ENCODE measurements around the gene PTPRO.

The PTPRO gene

DNA sequence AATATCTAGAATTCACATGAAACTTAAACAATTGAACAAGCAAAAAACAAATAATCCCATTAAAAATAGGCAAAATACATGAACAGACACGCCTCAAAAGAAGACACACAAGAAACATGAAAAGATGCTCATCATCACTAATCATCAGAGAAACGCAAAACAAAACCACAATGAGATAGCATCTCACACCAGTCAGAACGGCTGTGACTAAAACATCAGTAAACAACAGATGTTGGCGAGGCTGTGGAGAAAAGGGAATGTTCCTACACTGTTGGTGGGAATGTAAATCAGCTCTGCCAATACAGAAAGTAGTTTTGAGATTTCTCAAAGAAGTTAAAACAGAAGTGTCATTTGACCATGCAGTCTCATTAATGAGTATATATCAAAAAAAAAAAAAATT is 121.3 kb downstream of the PTPRO start:
- DNase-seq (ENCODE audit: low read depth in 2 of 2, low spot score in 1 of 2), result no peak

DNA sequence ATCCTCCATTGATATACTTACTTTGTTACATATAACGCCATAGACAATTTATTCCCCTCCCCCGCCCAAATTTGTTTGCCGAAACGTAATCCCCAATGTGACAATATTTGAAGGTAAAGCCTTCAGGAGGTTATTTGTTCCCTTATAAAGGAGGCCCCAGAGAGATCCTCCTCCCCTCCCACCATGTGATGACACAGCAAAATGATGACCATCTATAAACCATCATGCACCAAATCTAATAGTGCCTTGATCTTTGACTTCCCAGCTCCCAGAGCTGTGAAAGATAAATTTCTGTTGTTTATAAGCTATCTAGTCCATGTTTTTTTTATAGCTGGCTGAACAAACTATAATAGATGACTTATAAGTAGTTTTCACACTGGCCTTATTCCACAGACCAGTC is 122.2 kb downstream of the PTPRO start:
- no peak for DNase-seq (ENCODE audit: low read depth in 2 of 2, low spot score in 1 of 2)

DNA sequence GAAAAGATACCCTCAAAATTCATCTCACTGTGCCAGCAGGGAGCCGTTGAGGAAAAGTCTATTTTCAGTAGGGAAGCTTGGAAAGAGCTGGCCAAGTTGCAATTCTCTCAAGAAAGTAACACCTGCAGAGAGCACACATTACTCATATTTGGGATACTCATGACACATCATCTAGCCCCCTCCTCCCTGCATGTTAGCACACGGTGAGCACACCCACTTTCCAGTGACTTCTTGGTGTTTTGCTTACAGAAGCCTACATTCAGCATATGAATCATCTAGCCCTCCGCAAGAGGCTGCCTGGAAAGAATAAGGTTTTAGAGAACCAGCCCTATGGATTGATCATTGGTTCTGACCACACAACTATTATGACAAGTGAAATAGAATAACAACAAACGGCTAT is 124.5 kb downstream of the PTPRO start:
- DNase-seq (ENCODE audit: low read depth in 2 of 2, low spot score in 1 of 2), result no peak

DNA sequence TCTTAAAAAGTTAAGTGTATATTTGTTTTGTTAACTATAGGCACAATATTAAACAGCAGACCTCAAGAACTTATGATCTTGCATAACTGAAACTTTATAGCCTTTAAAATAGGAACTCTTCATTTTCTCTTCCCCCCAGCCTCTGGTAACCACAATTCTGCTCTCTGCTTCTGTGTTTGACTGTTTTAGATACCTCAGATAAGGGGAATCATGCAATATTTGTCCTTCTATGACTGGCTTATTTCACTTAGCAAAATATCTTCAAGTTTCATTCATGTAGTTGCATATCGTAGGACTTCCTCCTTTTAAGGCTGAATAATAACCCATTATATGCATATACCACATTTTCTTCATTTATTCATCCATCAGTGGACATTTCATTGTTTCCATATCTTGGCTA is 131.3 kb downstream of the PTPRO start:
- DNase-seq (ENCODE audit: low read depth in 2 of 2, low spot score in 1 of 2), result no peak

DNA sequence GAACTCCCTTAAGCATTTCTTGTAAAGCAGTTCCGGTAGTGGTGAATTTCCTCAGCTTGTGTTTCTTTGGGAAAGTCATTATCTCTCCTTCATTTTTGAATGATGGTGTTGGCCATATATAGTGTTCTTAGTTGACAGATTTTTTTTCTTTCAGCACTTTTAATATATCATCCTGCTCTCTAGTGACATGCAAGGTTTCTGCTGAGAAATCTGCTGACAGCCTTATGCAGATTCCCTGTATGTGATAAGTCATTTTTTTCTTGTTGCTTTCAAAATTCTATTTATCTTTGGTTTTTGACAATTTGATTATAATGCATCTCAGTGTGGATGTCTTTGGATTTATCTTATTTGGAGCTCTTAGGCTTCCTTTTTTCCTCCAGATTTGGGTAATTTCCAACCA is 135.7 kb downstream of the PTPRO start:
- no peak for DNase-seq (ENCODE audit: low read depth in 2 of 2, low spot score in 1 of 2)

DNA sequence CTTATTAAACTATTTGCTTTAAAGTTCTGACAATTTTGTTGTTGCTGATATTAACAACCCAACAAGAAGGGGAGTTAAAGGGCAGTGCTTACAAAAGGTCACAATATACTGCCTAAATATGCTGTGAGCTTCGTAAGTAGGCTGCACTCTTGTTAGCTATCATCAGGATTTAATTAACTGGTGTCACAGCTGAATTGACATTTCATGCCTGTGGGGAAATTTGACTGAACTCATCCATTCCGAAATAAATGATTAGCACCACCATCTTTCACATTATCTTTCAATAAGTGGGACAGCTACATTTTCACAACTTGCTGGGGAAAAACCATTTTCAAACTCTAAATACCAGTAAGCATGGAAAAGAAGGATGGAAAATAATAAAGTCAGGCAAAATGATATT is 146.6 kb downstream of the PTPRO start:
- DNase-seq (ENCODE audit: low read depth in 2 of 2, low spot score in 1 of 2), result no peak

DNA sequence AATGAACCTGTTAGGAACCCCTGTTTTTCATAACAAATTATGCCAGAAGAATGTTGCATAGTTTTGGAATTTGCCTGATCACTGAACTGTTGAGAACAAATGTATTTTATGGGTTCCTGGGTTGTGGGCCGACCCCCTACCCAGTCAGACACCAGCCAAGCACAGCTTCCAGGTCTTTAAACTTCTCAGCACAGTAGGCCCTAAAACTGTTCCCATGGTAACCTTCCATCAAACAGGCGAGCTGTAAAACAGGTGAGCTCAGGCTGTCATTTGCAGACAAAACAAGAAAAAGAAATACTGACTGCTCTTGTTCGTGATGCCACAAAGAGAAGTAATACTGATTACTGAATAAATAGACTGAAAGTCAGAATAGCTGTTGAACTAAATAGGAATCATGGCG is 147.0 kb downstream of the PTPRO start:
- no peak for DNase-seq (ENCODE audit: low read depth in 2 of 2, low spot score in 1 of 2)

DNA sequence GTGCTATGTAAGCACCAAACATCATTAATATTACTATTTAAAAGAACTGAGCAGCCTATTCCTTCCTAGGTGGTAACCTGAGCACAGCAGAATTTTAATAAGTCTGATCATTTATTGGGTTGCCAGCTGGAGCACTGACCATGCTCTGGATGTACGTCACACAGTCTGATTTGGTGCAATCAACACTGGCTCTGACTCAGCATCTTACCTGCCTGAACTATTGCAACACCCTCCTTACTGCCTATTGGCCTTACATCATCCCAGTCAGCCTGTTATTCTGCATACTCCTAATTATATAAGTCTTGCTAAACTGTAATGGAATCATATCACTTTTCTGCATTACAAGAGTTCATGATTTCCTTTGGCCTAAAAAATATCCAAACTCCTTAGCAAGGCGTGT is 149.7 kb downstream of the PTPRO start:
- no peak for DNase-seq (ENCODE audit: low read depth in 2 of 2, low spot score in 1 of 2)

DNA sequence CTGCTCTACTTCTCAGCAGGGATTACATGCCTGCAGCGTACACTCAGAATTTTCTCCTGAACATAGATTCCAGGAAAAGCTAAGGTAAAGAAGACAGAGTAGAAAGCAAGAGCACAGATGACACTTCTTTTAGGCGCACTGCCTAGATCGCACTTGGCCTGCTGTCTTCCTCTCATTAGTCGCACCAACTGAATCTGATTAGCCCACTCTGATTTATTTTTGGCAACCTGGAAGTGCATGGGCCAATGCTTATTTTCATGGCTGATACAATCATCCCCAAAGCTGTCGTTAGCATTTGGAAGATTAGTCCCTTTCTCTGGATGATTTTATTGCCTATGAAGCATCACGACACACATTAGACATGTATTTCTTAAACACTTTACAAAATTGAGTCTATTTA is 152.5 kb downstream of the PTPRO start:
- DNase-seq (ENCODE audit: low read depth in 2 of 2, low spot score in 1 of 2), result no peak

DNA sequence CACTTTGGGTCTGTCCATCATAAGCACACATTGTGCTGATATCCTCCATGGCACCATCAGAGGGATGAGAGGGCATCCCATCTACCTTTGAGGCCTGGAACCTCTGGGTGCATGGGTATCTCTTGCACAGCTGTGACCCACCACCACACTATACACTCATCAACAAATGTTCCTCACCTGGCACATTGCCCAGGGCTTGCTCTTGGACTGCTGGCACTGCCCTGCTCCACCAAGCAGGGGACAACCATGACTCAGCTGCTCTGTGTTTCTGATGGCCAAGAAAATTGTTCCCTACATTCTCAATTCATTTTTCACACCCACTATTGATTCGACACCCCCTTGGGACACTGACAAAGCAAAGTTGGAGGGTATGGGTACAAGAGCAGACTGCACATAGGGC is 155.5 kb downstream of the PTPRO start:
- DNase-seq (ENCODE audit: low read depth in 2 of 2, low spot score in 1 of 2), result no peak

DNA sequence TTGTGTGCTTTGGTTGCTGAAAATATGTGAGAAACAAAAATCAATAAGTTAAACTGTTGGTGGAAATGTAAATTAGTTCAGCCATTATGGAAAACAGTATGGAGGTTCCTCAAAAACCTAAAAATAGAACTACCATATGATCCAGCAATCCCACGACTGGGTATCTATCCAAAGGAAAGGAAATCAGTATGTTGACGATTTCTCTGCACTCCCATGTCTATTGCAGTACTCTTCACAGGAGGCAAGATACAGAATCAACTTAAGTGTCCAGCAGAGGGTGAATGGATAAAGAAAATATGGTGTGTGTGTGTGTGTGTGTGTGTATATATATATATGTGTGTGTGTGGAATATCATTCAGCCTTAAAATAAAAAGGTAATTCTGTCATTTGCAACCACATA is 159.5 kb downstream of the PTPRO start:
- DNase-seq (ENCODE audit: low read depth in 2 of 2, low spot score in 1 of 2), result no peak

DNA sequence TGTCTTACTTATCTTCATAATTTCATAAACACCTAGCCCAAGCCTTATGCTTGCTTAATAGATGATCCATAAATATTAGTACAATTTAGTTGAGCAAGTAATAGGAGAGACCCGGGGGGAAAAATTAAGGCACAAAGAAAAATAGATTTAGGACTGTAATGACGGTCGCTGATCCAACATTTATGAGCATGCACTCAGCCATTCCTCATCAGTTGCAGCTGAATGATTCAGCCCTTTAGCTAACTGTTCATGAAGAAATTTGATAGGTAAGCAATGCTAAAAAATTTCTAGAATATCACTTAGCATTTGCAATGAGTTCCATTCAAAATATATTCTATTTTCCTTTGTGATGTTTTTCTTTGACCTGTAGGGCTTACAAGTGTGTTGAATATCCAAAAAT is 163.2 kb downstream of the PTPRO start:
- no peak for DNase-seq (ENCODE audit: low read depth in 2 of 2, low spot score in 1 of 2)

DNA sequence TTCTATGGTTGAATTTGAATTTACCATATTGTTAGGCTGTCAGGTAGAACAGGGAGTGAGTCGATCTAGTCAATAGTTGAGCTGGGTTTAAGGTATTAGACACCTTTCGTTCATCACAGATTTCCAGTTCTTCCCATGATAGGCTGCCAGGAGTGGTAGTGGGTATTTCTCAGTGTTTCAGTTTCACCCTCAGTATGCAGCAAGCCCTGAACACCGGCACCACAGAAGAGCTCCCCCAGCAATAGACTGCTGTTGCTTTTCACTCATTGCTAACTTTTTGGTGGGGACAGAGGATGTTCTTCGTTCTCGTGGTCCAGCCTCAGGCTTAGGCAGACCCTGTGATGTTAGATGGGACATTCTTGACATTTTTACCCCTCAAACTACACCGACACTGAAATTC is 164.6 kb downstream of the PTPRO start:
- DNase-seq (ENCODE audit: low read depth in 2 of 2, low spot score in 1 of 2), result no peak

DNA sequence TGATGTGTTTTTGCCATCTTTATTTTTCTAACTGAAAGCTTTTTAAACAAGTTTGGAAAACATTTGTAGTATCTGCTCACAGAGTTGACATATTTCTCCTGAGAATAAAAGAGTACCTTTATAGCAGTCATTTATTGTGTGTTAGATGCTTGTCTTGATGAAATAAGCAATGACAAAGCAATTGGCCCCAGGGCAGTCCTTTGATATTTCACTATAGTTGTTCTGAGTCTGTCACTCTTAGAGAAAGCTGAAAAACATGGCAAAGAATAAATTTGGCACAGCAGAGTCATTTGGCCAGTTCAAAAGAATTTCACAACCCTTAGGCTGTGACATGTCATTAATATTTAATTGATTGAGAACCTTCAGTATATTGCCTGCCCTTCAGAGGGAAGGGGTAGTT is 166.2 kb downstream of the PTPRO start:
- DNase-seq (ENCODE audit: low read depth in 2 of 2, low spot score in 1 of 2), result no peak

DNA sequence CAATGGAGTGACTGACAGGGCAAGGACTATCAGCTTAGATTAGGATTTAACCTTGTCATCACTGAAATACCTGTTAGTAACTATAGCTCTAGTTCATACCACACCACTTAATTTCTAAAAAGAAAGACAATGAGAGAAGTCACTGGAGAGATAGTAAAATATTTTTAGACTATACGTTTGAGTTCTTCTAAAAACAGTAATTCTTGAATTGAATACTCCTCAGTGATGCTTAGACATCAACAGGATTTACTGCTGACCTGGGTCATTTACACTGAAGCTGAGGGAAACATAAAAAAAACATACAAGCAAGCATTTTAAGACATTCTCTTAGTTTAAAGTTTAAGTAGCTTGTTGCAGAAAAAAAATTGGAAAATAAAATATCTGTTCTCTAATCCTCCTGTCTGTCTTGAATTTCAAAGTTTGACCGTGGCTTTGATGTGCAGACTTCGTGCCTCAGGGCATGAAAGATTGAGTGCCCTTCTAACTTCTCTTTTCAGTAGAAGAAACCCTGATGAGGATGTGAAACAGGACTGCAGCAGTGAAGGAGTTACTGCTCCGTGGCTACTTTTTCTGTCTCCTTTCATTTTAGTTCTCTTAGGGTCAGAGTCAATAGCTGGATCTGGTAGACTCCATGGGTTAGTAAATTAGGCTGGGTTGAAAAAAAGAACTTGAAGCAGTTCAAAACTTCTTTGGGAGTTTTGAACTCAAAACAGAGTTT is 172.2 kb downstream of the PTPRO start:
- DNase-seq (ENCODE audit: low read depth in 2 of 2, low spot score in 1 of 2), result no peak

DNA sequence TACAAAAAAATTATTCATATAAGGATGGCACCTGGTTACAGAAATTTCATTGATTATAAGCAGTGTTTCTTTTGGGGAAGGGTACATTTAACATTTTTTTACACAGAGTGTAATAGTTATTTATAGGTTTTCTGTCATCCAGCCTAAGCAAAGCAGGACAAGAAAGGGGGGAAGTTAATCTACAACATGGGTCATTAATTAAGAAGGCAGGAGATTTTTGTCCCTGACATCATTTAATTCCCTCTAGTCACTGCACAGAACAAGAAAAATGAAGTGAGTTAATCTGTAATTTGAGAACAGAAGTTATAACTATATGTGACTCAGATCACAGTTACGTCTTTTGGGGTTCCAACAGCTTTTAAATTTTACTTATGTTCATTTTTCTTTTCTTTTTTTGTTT is 173.4 kb downstream of the PTPRO start:
- DNase-seq (ENCODE audit: low read depth in 2 of 2, low spot score in 1 of 2), result no peak

DNA sequence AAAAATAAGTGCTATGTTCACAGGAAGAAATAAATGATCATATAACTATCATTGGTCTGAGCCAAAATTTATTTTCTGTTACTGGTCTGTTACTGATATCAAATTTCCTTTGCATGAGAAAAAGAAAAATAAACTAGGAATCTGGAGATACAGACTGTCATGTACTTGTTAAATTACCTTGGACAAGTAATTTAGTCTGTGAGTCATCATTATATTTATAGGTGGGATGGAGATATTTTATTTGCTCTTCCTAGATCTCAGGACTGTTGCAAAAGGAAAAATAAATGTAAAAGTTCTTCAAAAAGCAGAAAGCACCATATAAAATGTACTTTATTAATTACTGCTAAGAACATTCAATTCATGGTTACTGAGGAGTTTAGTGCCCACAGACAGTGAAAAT is 174.4 kb downstream of the PTPRO start:
- DNase-seq (ENCODE audit: low read depth in 2 of 2, low spot score in 1 of 2), result no peak

DNA sequence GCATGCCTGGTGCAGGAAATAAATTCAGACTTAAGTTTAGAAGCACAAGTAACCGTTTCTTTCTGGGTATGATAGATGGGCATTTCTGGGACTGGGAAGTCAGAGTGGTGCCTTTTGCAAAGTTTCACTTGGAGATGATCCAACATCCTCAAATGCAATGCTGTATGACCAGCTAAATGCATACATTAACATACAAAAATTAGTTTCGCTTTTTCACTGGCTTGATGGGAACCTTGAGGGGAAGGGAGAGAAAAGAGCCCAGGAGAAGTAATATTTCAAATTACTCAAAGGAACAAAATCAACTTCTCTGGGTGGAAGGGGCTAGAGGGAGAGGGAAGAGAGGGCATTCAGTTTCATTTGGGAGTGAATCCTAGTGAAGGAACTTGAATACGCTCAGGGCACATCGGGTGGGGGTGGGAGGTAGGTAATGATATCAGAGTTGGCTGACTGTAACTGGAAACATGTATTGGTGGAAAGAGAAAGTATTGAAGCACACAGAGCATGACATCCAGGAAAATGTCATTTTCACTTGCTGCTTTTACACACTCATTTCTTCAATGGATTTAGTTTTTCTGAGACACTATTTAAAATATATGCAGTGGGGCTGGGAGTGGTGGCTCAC is 175.5 kb downstream of the PTPRO start:
- DNase-seq (ENCODE audit: low read depth in 2 of 2, low spot score in 1 of 2), result no peak

DNA sequence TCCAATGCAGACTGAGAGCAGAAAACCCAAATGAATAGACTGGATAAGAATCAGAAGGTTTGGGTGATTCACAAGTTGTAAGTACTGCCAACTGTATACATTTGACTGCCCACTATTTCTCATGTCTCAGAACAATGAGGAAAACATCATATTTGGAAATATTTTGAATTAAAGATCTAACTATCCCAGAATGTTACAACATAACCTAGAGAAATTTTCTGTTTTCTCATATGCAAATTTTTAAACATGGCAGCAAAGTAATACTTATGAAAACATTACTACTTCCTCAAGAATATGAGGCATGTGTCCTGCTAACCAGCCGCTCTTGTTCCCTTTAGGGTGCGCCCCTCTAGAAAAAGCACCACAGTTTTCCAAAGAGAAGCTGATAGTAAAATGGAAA is 179.9 kb downstream of the PTPRO start:
- no peak for DNase-seq (ENCODE audit: low read depth in 2 of 2, low spot score in 1 of 2)

DNA sequence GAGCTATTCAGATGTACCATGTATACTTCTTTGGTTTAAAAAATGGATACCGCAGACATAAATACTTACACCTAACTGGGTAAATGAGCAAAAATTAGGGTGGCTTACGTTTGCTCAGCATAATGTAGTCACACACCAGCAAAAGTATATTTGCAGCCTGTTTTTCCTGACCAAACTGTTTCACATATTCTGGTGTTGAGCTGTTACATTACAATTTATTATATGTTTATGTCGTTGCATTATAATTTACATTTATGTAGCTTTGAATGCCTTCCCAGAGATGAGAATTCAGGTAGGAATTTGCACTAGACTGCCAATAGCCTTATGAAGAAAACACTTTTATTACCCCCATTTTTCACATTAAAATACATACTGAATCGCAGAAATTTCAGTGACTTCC is 183.3 kb downstream of the PTPRO start:
- DNase-seq (ENCODE audit: low read depth in 2 of 2, low spot score in 1 of 2), result no peak

DNA sequence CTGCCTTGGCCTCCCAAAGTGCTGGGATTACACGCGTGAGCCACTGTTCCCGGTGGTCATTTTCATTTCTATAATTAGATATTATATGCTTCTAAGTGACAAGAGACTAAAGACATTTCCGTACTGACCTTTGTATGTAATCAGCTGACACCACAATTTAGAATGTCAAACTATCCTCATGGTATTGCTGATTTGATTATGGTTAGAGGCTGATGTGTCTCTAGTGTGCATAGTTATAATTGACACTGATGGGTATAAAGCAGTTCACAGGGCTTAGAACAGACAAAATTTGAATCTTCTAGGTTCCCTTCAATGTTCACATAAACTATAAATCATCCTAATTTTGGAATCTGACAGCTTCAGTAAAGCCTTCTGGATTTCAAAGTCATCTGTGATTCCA is 192.7 kb downstream of the PTPRO start:
- no peak for DNase-seq (ENCODE audit: low read depth in 2 of 2, low spot score in 1 of 2)

DNA sequence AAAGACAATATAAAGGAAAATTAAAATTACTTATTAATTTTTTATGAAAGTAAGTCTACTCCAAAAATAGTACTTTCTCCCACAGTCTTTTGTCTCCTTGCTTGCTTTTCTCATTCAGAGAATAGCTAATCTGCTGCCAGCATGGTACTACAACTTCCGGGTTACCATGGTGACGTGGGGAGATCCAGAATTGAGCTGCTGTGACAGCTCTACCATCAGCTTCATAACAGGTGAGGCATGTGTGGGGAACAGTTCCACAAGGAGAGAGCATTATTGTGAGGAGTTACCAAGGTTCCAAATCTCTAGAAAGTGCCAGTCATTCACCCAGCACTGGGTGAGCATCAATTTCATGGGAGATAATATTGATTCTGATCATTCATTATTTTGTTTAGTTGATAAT is 197.8 kb downstream of the PTPRO start:
- DNase-seq (ENCODE audit: low read depth in 2 of 2, low spot score in 1 of 2), result no peak

DNA sequence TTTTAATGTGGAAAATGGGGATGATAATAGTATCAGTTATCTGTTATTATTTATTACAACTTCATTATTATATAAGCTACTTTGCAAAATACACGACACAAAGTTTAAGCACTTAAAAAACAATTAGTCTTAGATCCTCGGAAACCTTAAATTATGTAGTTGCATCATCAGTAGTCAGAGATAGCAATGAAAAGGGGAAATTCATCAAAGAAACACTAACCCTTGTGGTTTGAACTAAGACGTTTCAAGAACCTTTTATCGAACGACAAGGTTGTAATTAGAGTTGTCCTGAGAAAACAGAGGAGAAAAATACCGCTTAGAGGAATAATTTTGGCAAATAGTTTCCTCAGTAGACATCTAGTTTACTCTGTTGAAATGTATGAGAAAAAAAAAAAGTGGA is 198.5 kb downstream of the PTPRO start:
- no peak for DNase-seq (ENCODE audit: low read depth in 2 of 2, low spot score in 1 of 2)
